Adrenal gland (tissue), 5 donors: Measurements from ENCODE around the gene DCLK2.

Experiments
- CTCF ChIP-seq, 6 experiments: fragments of 450-650 bp in 4 of 6; fragments of 200-600 bp in 2 of 6; sonication (generic) in 1 of 6; IDR thresholded peaks; 1 replicate in 5 of 6; 2 replicates in 1 of 6; pipeline versions ENCODE4 v1.5.1 to v1.8.0; 2016 to 2021; ENCODE audit warnings: antibody characterized with exemption in 6 of 6, mild to moderate bottlenecking in 2 of 6, moderate library complexity in 1 of 6
- POLR2A ChIP-seq, 2 donors: fragments of 450-650 bp; IDR thresholded peaks; one replicate each; pipeline ENCODE4 v1.6.1; 2017; ENCODE audit warnings: antibody characterized with exemption in 2 of 2, mild to moderate bottlenecking in 2 of 2, moderate library complexity in 1 of 2
- donor health status: DM: no; HTN: no; CAD: no.

GRCh38 chr4:150268444-150268843 lies 190.2 kb downstream of the DCLK2 start:
- TF ChIP-seq POLR2A (IDR thresholded peaks at IDR 0.05) (no peak), CTCF (IDR thresholded peaks at IDR 0.05) (no peak)
